ENCODE data around the gene SDCCAG8.
"Not testable (repeated sequence)": the region's sequence is repeated elsewhere in the genome, so short reads cannot be mapped to it uniquely, and the experiment has no call there.

The SDCCAG8 gene

DNA sequence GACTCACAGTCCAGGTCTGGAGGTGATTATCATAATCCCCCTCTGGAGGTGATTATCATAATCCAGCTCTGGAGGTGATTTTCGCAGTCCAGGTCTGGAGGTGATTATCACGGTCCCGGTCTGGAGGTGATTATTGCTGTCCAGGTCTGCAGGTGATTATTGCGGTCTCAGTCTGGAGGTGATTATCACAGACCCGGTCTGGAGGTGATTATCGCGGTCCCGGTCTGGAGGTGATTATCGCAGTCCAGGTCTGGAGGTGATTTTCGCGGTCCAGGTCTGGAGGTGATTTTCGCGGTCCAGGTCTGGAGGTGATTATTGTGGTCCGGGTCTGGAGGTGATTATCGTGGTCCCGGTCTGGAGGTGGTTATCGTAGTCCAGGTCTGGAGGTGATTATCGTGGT is 76.6 kb downstream of the SDCCAG8 start:
- no peak for DNase-seq (ENCODE audit: low read depth in 2 of 2, low spot score in 1 of 2)

GRCh38 chr1:243335292-243335691 is 79.5 kb downstream of the SDCCAG8 start:
- no peak for DNase-seq (ENCODE audit: low read depth in 2 of 2, low spot score in 1 of 2)

- DNase-seq (ENCODE audit: low read depth in 2 of 2, low spot score in 1 of 2), result no peak
Observed at GRCh38 chr1:243336163-243336562, 80.3 kb downstream of the SDCCAG8 start.

DNA sequence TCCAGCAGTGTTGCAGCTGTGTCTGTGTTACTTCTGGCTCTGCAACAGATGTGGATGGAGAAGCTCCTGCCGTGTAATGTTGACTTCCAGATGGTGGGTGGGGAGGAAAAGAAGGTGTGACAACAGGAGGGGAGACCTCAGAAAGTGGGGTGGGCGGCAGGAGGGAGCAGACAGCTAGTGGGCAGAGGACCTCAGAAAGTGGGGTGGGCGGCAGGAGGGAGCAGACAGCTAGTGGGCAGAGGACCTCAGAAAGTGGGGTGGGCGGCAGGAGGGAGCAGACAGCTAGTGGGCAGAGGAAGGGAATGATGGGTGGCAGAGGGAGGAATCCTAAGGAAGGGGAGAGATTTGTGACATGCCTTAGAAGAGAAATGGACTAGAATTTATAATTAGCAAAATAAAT is 83.0 kb downstream of the SDCCAG8 start:
- not testable (repeated sequence) for DNase-seq (ENCODE audit: low read depth in 2 of 2, low spot score in 1 of 2)

- DNase-seq (ENCODE audit: low read depth in 2 of 2, low spot score in 1 of 2), result no peak
Observed at GRCh38 chr1:243341074-243341473, 85.2 kb downstream of the SDCCAG8 start.

- DNase-seq (ENCODE audit: low read depth in 2 of 2, low spot score in 1 of 2), result no peak
Observed at GRCh38 chr1:243343970-243344937, 88.4 kb downstream of the SDCCAG8 start.

GRCh38 chr1:243345205-243345604 is 89.4 kb downstream of the SDCCAG8 start:
- no peak for DNase-seq (ENCODE audit: low read depth in 2 of 2, low spot score in 1 of 2)

DNA sequence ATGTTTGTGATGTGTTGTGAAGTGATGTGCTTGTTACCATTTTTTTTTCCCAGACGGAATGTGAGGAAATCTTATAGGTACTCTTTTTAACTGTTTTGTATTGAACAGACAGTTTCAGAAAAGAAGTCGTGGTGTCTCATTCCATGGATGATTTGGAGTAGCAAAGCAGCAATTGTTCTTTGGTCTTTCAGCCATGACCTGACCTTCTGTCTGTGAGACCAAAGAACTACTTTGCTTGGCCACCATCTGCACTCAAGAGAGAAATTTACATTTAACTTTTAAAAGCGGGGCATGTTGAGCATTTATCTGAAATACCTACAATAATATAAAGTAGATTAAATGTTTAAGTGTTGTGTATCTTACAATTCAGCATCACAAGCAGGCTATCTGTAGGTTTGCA is 90.2 kb downstream of the SDCCAG8 start:
- DNase-seq (ENCODE audit: low read depth in 2 of 2, low spot score in 1 of 2), result no peak

DNA sequence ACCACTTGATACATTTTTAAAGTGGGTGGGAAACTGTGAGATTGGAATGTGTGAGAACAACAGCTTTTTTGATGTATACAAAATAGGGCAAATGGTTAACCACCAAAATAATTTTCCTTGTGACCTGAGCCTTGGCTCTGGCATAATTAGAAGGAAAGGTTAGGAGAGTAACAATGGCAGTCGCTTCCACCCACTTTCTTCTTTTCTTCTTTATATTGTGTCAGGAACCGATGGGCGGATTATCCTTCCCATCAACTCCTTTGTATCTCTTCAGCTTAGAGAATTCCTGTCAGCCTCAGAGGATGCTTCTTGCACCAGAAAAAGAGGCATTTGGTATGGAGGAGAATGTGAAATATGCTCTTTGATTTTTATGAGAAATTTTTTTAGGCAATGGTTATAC is 90.6 kb downstream of the SDCCAG8 start:
- DNase-seq (ENCODE audit: low read depth in 2 of 2, low spot score in 1 of 2), result no peak

- DNase-seq (ENCODE audit: low read depth in 2 of 2, low spot score in 1 of 2), result no peak
Observed at GRCh38 chr1:243348331-243348730, 92.5 kb downstream of the SDCCAG8 start.

- no peak for DNase-seq (ENCODE audit: low read depth in 2 of 2, low spot score in 1 of 2)
Observed at GRCh38 chr1:243349128-243349527, 93.3 kb downstream of the SDCCAG8 start.

DNA sequence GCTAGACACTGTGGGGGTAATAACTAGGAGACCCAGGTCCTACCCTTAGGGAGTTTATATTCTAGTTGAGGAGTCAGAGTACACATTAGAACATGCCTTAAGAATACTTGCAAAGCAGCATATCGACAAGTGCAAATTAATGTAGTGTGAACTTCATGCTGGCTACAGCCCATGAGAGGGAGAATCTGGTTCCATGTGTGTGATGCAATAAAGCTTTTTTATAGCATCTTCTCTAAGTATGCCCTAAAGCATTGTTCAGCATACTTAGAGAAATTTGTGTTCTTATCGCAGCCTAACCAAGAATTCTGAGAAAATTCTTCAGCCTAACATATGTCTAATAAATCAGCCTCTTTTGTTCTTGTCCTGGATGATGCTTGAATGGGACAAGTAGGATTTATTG is 95.5 kb downstream of the SDCCAG8 start:
- no peak for DNase-seq (ENCODE audit: low read depth in 2 of 2, low spot score in 1 of 2)

GRCh38 chr1:243354511-243355153 is 98.8 kb downstream of the SDCCAG8 start:
- no peak for DNase-seq (ENCODE audit: low read depth in 2 of 2, low spot score in 1 of 2)

DNA sequence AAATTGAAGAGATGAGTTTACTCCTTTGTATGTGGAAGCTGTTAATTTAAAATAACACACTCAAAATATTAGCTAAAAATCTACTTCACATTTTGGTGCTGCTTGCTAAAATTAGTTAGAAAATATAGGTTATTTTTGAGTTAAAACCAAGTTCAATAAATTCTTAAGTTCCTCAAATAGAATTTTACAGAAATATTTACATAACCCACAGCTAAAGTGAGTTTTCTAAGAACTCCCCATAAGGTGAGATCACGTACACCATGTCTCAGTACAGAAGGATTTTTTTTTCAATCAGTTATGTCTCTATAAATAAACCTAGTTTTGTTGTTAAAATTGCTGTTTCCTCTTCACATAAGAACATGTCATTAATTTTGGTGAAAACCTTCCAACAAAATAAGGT is 108.0 kb downstream of the SDCCAG8 start:
- DNase-seq (ENCODE audit: low read depth in 2 of 2, low spot score in 1 of 2), result no peak

DNA sequence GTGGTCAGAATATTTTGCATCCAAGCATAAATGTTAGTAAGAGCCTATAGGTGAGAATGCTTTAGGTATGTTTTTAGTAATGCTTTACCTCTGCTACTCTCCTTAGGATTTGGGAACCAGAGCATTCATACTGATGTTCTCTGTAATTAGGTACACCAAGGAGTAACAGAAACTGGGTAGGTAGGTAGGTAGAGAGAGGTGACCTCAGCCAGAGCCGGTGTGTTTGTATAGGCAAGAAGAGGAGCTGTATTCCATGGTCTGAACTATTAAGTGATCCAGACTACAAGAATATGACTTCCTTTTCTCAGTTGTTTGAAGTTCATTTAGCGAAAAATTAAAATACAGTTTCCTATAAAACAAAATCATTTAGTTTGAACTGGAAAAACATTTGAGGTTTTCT is 108.5 kb downstream of the SDCCAG8 start:
- no peak for DNase-seq (ENCODE audit: low read depth in 2 of 2, low spot score in 1 of 2)

DNA sequence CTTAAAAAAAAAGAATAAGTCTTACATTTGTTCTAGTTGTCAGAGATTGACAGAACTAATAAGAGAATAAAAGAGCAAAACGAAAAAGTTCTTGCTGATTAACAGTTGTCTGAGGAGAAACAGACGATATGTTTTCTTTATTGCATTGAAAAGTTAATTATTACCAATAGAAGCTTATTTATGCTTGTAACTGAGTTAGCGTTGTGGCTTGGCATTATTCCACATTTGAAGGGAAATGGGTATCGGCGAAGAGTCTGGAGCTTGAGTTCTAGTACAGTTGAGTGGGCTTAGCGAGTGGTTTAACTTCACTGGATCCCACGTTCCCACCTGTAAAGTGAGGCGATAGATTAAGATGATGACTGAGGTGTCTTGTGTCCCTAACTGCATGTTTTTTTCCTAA is 109.0 kb downstream of the SDCCAG8 start:
- no peak for DNase-seq (ENCODE audit: low read depth in 2 of 2, low spot score in 1 of 2)

- DNase-seq (ENCODE audit: low read depth in 2 of 2, low spot score in 1 of 2), result no peak
Observed at GRCh38 chr1:243367314-243367713, 111.5 kb downstream of the SDCCAG8 start.

- DNase-seq (ENCODE audit: low read depth in 2 of 2, low spot score in 1 of 2), result no peak
Observed at GRCh38 chr1:243374412-243374811, 118.6 kb downstream of the SDCCAG8 start.

DNA sequence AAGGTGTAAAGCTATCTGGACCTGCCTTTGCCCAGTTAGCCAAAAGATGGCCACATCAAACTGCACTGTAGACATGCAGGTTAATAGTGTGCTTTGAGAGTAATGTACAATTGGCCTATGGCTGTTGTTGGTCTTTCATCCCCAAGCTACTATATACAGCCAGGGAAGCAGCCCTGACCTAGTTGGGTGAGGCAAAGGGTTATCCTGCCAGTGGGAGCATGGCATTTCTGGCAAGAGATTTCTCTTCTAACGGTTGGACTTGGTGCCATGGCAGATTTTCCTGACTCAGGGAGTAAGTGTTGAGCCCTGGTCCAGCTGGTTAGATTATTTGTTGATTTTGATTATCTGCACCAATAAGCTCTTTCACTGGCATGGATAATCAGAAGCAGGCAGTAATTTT is 119.8 kb downstream of the SDCCAG8 start:
- no peak for DNase-seq (ENCODE audit: low read depth in 2 of 2, low spot score in 1 of 2)

DNA sequence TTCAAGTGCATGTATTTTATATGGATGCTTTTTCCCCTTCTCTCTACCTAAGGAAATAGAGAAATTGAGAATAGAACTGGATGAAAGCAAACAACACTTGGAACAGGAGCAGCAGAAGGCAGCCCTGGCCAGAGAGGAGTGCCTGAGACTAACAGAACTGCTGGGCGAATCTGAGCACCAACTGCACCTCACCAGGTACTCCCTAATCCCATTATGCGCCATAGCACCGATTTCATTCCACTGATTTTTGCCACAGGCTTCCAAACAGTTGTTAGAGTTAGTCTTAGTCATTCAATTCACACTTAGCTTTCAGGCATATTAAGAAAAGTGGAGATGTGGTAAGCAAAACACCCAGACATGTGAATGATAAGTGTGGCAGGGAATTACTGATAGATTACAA is 122.8 kb downstream of the SDCCAG8 start:
- no peak for DNase-seq (ENCODE audit: low read depth in 2 of 2, low spot score in 1 of 2)

DNA sequence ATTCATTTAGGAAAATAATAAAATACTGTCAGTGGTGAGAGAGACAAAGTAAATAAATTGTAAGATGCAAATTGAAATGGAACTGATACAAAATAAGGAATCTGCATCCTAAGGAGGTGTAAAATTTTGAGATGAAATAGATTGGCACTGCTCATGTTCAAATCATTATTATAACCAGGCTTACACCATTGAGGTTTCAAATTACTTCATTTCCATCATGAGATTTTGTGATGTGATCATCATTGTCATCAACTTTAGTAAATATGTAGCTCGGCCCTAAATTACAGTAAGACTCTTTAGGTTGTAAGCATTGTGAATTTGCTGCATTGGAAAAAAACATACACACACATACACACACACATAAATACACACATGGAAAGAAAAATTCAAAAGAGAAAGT is 123.4 kb downstream of the SDCCAG8 start:
- DNase-seq (ENCODE audit: low read depth in 2 of 2, low spot score in 1 of 2), result no peak

DNA sequence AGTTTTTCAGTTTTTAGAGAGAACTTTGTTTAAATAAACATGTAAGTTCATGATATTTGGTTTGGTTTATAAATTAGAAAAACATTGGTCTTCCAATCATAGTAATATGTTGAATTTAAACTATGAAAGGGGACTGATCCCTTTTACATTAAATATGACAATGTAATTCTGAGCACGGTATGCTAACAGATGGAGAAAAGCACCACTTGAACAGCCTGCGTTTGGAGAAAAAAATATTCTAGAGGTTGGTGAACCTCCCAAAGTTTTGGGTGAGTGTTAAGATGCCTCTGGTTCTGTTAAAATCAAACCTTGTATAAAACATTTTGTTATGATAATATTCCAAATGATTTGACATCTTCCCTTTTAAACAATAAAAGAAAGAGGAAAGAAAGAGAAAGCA is 123.9 kb downstream of the SDCCAG8 start:
- no peak for DNase-seq (ENCODE audit: low read depth in 2 of 2, low spot score in 1 of 2)

GRCh38 chr1:243388276-243388675 is 132.4 kb downstream of the SDCCAG8 start:
- no peak for DNase-seq (ENCODE audit: low read depth in 2 of 2, low spot score in 1 of 2)

Measured in stimulated activated CD8-positive, alpha-beta memory T cell treated with anti-CD3 and anti-CD28 coated beads, Interleukin-4, amount 100 ng/mL, for 4 hours (primary cell).